ENCODE results near the gene GNAL. TPM values are rescaled to one million over a fixed set of nuclear protein-coding genes. Genes with fewer than 3 reads are reported as not detected.
"Not testable (repeated sequence)": the region's sequence is repeated elsewhere in the genome, so short reads cannot be mapped to it uniquely, and the experiment has no call there.

GNAL gene
- total RNA-seq, 1 donor from 2014 or later = 12.0 TPM

DNA sequence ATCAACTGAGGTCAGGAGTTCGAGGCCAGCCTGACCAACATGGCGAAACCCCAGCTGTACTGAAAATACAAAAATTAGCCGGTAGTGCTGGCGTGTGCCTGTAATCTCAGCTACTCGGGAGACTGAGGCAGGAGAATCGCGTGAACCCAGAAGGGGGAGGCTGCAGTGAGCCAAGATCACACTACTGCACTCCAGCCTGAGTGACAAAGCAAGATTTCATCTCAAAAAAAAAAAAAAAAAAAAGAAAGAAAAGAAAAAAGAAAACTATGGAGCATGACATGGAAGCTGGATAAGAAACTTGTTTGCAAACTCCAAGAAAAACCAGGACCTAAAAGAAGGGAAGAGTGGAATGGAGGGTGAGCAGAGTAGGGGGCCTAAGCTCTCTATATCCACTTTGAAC is 160.2 kb downstream of the GNAL start:
- TF ChIP-seq, protein P1, sequence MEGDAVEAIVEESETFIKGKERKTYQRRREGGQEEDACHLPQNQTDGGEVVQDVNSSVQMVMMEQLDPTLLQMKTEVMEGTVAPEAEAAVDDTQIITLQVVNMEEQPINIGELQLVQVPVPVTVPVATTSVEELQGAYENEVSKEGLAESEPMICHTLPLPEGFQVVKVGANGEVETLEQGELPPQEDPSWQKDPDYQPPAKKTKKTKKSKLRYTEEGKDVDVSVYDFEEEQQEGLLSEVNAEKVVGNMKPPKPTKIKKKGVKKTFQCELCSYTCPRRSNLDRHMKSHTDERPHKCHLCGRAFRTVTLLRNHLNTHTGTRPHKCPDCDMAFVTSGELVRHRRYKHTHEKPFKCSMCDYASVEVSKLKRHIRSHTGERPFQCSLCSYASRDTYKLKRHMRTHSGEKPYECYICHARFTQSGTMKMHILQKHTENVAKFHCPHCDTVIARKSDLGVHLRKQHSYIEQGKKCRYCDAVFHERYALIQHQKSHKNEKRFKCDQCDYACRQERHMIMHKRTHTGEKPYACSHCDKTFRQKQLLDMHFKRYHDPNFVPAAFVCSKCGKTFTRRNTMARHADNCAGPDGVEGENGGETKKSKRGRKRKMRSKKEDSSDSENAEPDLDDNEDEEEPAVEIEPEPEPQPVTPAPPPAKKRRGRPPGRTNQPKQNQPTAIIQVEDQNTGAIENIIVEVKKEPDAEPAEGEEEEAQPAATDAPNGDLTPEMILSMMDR (IDR thresholded peaks at IDR 0.05; ENCODE audit: unreplicated experiment) = no peak
- H3K36me3 Mint-ChIP-seq = no peaks in the 10 kb centered on the region
- no peak for DNase-seq (ENCODE audit: low spot score in 2 of 2, unreplicated experiment in 2 of 2)
- H3K4me1 Mint-ChIP-seq = peaks cover 27% of the 10 kb centered on the region
- H3K9me3 Mint-ChIP-seq = no peaks in the 10 kb centered on the region
- no peak overlapping the region for H3K27ac Mint-ChIP-seq
- H3K4me3 Mint-ChIP-seq = no peak overlapping the region
- H3K27me3 Mint-ChIP-seq (ENCODE audit: low read depth) = no peaks in the 10 kb centered on the region

- Mint-ChIP-seq H3K9me3 (no peaks in the 10 kb centered on the region), H3K36me3 (no peaks in the 10 kb centered on the region), H3K4me3 (peak overlapping the region; percentile 100), H3K27ac (peak overlapping the region; percentile 100), H3K4me1 (peaks cover 27% of the 10 kb centered on the region), H3K27me3 (ENCODE audit: low read depth) (no peaks in the 10 kb centered on the region)
- TF ChIP-seq, protein P1 (IDR thresholded peaks at IDR 0.05; ENCODE audit: unreplicated experiment) = no peak
- peak in 1 of 2 experiments; percentile 62 for DNase-seq (ENCODE audit: low spot score in 2 of 2, unreplicated experiment in 2 of 2)
Observed at GRCh38 chr18:11849841-11850634, 161.0 kb downstream of the GNAL start.

GRCh38 chr18:11850821-11851145 is 161.7 kb downstream of the GNAL start:
- peak overlapping the region; percentile 100 for H3K27ac Mint-ChIP-seq
- H3K4me1 Mint-ChIP-seq = peaks cover 27% of the 10 kb centered on the region
- peak overlapping the region; percentile 100 for H3K4me3 Mint-ChIP-seq
- no peaks in the 10 kb centered on the region for H3K36me3 Mint-ChIP-seq
- DNase-seq (ENCODE audit: low spot score in 2 of 2, unreplicated experiment in 2 of 2) = no peak
- TF ChIP-seq, protein P1 (IDR thresholded peaks at IDR 0.05; ENCODE audit: unreplicated experiment) = no peak
- H3K27me3 Mint-ChIP-seq (ENCODE audit: low read depth) = no peaks in the 10 kb centered on the region
- H3K9me3 Mint-ChIP-seq = no peaks in the 10 kb centered on the region

- Mint-ChIP-seq H3K4me1 (peaks cover 27% of the 10 kb centered on the region), H3K9me3 (no peaks in the 10 kb centered on the region), H3K27ac (peak within 1 kb of the TSS; percentile 100), H3K4me3 (peak within 1 kb of the TSS; percentile 100), H3K36me3 (no peaks in the 10 kb centered on the region), H3K27me3 (ENCODE audit: low read depth) (no peaks in the 10 kb centered on the region)
- TF ChIP-seq, protein P1 (IDR thresholded peaks at IDR 0.05; ENCODE audit: unreplicated experiment) = no peak
- DNase-seq (ENCODE audit: low spot score in 2 of 2, unreplicated experiment in 2 of 2) = peak; percentile 93 to 98
Observed at GRCh38 chr18:11851146-11851805, 162.2 kb downstream of the GNAL start, which contains the start of gene CHMP1B. Gene CHMP1B, plus strand, starts transcription at chr18:11851413. Its CDS starts 99 bp downstream, at chr18:11851512.

DNA sequence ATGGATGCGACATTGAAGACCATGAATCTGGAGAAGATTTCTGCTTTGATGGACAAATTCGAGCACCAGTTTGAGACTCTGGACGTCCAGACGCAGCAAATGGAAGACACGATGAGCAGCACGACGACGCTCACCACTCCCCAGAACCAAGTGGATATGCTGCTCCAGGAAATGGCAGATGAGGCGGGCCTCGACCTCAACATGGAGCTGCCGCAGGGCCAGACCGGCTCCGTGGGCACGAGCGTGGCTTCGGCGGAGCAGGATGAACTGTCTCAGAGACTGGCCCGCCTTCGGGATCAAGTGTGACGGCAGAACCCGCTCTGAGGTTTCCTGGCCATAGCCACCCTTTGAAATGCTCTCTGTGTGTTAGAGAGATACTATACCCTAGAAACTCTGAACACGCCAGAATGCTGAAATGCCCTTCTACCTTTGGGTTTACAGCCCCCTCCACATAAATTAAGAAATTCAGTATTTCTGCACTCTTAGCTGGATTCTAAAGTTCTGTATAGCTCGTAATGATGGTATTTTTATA is 162.8 kb downstream of the GNAL start:
- peaks cover 28% of the 10 kb centered on the region for H3K4me1 Mint-ChIP-seq
- TF ChIP-seq, protein P1 (IDR thresholded peaks at IDR 0.05; ENCODE audit: unreplicated experiment) = no peak
- H3K36me3 Mint-ChIP-seq = no peaks in the 10 kb centered on the region
- no peaks in the 10 kb centered on the region for H3K9me3 Mint-ChIP-seq
- peak overlapping the region; percentile 100 for H3K27ac Mint-ChIP-seq
- H3K4me3 Mint-ChIP-seq = peak overlapping the region; percentile 100
- no peak for DNase-seq (ENCODE audit: low spot score in 2 of 2, unreplicated experiment in 2 of 2)
- no peaks in the 10 kb centered on the region for H3K27me3 Mint-ChIP-seq (ENCODE audit: low read depth)

DNA sequence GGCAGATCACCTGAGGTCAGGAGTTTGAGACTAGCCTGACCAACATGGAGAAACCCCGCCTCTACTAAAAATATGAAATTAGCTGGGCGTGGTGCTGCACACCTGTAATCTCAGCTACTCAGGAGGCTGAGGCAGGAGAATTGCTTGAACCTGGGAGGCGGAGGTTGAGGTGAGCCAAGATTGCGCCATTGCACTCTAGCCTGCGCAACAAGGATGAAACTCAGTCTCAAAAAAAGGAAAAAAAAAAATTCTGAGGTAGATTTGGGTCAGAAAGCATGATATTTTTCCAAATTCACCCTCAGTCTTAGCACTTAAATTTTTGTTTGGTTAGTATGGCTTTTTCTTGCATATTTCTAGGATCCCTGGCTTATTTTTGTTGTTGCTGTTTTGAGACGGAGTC is 165.5 kb downstream of the GNAL start:
- H3K4me3 Mint-ChIP-seq; H3K27ac Mint-ChIP-seq; DNase-seq (ENCODE audit: low spot score in 2 of 2, unreplicated experiment in 2 of 2); H3K36me3 Mint-ChIP-seq; H3K27me3 Mint-ChIP-seq (ENCODE audit: low read depth); H3K9me3 Mint-ChIP-seq: not testable (repeated sequence)
- peaks cover 49% of the 10 kb centered on the region for H3K4me1 Mint-ChIP-seq

Measured in mesothelial cell of epicardium (in vitro differentiated cells).